Fibroblast of lung (primary cell): ENCODE measurements around the gene TF. TPM values are rescaled to one million over a fixed set of nuclear protein-coding genes. Genes with fewer than 3 reads are reported as not detected.

Experiments used
- DNase-seq, 2 donors: peaks; one replicate each; pipeline versions ENCODE4 v3.0.0 to v3.0.0-alpha.2; 2010; ENCODE audit warnings: low read depth in 2 of 2
- H2AFZ ChIP-seq: 2 replicates; pipeline ENCODE4 v1.5.1; 2012; ENCODE audit warnings: low read length, control low read depth, inconsistent platforms
- H3K27ac ChIP-seq: 2 replicates; pipeline ENCODE4 v1.5.1; 2011; ENCODE audit warnings: low read length, control low read depth; ENCODE audit not compliant: insufficient read depth
- H3K27me3 ChIP-seq: 2 replicates; pipeline ENCODE4 v1.5.1; 2011; ENCODE audit warnings: mild to moderate bottlenecking, low read length; ENCODE audit not compliant: control insufficient read depth, insufficient read depth
- H3K36me3 ChIP-seq: 2 replicates; pipeline ENCODE4 v1.5.1; 2011; ENCODE audit warnings: low read length; ENCODE audit not compliant: control insufficient read depth, insufficient read depth
- H3K4me1 ChIP-seq: 2 replicates; pipeline ENCODE4 v1.5.1; 2011; ENCODE audit warnings: low read length; ENCODE audit not compliant: control insufficient read depth, insufficient read depth; ENCODE audit errors: extremely low read depth
- H3K4me2 ChIP-seq: 2 replicates; pipeline ENCODE4 v1.5.1; 2011; ENCODE audit warnings: low read length, control low read depth; ENCODE audit not compliant: insufficient read depth; ENCODE audit errors: extremely low read depth
- H3K4me3 ChIP-seq, 4 experiments: fragments of 200-600 bp in 1 of 4; sonication (generic) in 1 of 4; replicated peaks in 1 of 4; 2 replicates each; pipeline ENCODE4 v1.5.1; 2011 to 2016; ENCODE audit warnings: low read length in 4 of 4, low read depth in 3 of 4, mild to moderate bottlenecking in 3 of 4, control low read depth in 2 of 4, inconsistent platforms in 1 of 4, mixed read lengths in 1 of 4; ENCODE audit not compliant: insufficient read depth in 1 of 4; ENCODE audit errors: control extremely low read depth in 1 of 4
- H3K79me2 ChIP-seq: 2 replicates; pipeline ENCODE4 v1.5.1; 2012; ENCODE audit warnings: mild to moderate bottlenecking, low read length, inconsistent platforms; ENCODE audit not compliant: control insufficient read depth, insufficient read depth
- H3K9ac ChIP-seq: 2 replicates; pipeline ENCODE4 v1.5.1; 2011; ENCODE audit warnings: mild to moderate bottlenecking, low read length, control low read depth; ENCODE audit not compliant: insufficient read depth
- H3K9me3 ChIP-seq: 2 replicates; pipeline ENCODE4 v1.5.1; 2012; ENCODE audit warnings: low read depth, low read length; ENCODE audit not compliant: control insufficient read depth, insufficient read depth
- H4K20me1 ChIP-seq: 2 replicates; pipeline ENCODE4 v1.5.1; 2011; ENCODE audit warnings: low read length; ENCODE audit not compliant: control insufficient read depth, insufficient read depth; ENCODE audit errors: extremely low read depth
- EZH2 ChIP-seq: IDR thresholded peaks from 2 replicates; pipeline ENCODE4 v1.5.1; 2012; ENCODE audit warnings: low read length, control low read depth, mild to moderate bottlenecking; ENCODE audit errors: missing control alignments
- polyA plus RNA-seq, 2 donors: library from polyadenylated mRNA; depleted of rRNA in 1 of 2; stranded (reverse) in 1 of 2; unstranded in 1 of 2; fragments of >200 nt; gene quantifications; 2 replicates each; pipeline ENCODE4 v1.2.1, GENCODE V29; 2011 to 2012; ENCODE audit warnings: missing spikeins in 1 of 2
- total RNA-seq: library from RNA; depleted of rRNA; stranded (reverse); fragments of >200 nt; gene quantifications from 2 replicates; pipeline ENCODE4 v1.2.1, GENCODE V29; 2014
- TF ChIP-seq, protein P1 (sequence below), 2 donors: IDR thresholded peaks in 1 of 2; conservative IDR thresholded peaks in 1 of 2; 1 replicate in 1 of 2; 2 replicates in 1 of 2; pipeline ENCODE4 v1.5.1; 2011 to 2012; ENCODE audit warnings: low read length in 2 of 2, control low read depth in 1 of 2, inconsistent platforms in 1 of 2, low read depth in 1 of 2, mild to moderate bottlenecking in 1 of 2

Gene TF
- total and polyA plus RNA-seq, 2 donors (not counting 1 experiment from before 2014, with no cell fraction given), result 0.05 to 0.33 TPM

- Histone ChIP-seq H3K9me3 (no peaks in the 10 kb centered on the region), H3K4me1 (peaks cover 2% of the 10 kb centered on the region), H3K4me2 (no peak overlapping the region), H3K9ac (no peak overlapping the region), H3K27ac (no peak overlapping the region), H3K27me3 (no peaks in the 10 kb centered on the region), H2AFZ (no peak overlapping the region), H3K36me3 (peaks cover 21% of the 10 kb centered on the region), H3K4me3 (no peak overlapping the region), H3K79me2 (no peaks in the 10 kb centered on the region), H4K20me1 (no peaks in the 10 kb centered on the region)
- DNase-seq, result peak; percentile 69 to 77
- TF ChIP-seq, protein P1, sequence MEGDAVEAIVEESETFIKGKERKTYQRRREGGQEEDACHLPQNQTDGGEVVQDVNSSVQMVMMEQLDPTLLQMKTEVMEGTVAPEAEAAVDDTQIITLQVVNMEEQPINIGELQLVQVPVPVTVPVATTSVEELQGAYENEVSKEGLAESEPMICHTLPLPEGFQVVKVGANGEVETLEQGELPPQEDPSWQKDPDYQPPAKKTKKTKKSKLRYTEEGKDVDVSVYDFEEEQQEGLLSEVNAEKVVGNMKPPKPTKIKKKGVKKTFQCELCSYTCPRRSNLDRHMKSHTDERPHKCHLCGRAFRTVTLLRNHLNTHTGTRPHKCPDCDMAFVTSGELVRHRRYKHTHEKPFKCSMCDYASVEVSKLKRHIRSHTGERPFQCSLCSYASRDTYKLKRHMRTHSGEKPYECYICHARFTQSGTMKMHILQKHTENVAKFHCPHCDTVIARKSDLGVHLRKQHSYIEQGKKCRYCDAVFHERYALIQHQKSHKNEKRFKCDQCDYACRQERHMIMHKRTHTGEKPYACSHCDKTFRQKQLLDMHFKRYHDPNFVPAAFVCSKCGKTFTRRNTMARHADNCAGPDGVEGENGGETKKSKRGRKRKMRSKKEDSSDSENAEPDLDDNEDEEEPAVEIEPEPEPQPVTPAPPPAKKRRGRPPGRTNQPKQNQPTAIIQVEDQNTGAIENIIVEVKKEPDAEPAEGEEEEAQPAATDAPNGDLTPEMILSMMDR (conservative IDR thresholded peaks at IDR 0.05 in 1 of 2, IDR thresholded peaks at IDR 0.05 in 1 of 2; ENCODE audit: low read depth in 1 of 2, low read length in 2 of 2), result peak in 1 of 2 donors; percentile 22
- no peak for TF ChIP-seq EZH2
Measured at GRCh38 chr3:133821767-133822638, 75.8 kb downstream of the TF start.

DNA sequence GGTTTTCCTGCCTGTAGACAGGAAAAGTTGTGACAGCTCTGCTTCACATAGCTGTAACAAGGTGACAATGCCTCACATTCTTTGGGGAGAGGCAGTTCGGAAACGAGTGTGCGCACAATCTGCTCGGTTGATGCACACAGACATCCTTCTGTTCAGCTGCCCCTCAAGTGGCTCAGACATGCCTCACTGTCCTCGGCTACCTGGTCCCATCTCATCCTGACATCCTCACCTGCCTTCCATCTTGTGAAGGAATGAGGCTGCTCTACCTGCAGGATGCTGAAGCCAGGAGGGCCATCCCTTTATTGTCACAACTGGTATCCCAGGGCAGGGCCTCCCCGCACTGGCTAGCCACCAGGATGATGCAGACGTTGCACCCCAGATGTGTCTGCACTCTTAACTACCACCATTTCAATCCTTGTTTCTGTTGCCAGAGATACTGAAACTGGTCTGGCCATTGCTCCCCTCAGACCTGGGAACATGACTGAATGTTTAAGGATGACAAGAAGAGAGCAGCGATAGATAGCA is 78.8 kb downstream of the TF start:
- no peak for TF ChIP-seq EZH2
- TF ChIP-seq, protein P1 (conservative IDR thresholded peaks at IDR 0.05 in 1 of 2, IDR thresholded peaks at IDR 0.05 in 1 of 2; ENCODE audit: low read depth in 1 of 2, low read length in 2 of 2), result no peak
- Histone ChIP-seq H3K4me2 (no peak overlapping the region), H3K79me2 (no peaks in the 10 kb centered on the region), H3K4me3 (no peak overlapping the region), H4K20me1 (no peaks in the 10 kb centered on the region), H3K4me1 (peaks cover 2% of the 10 kb centered on the region), H3K9me3 (no peaks in the 10 kb centered on the region), H2AFZ (no peak overlapping the region), H3K27ac (no peak overlapping the region), H3K27me3 (no peaks in the 10 kb centered on the region), H3K9ac (no peak overlapping the region), H3K36me3 (peaks cover 16% of the 10 kb centered on the region)
- DNase-seq, result no peak

- Histone ChIP-seq H3K4me2 (no peak overlapping the region), H3K27me3 (no peaks in the 10 kb centered on the region), H3K36me3 (peaks cover 8% of the 10 kb centered on the region), H3K4me3 (no peak overlapping the region), H3K9me3 (no peaks in the 10 kb centered on the region), H2AFZ (no peak overlapping the region), H3K27ac (no peak overlapping the region), H3K4me1 (peaks cover 2% of the 10 kb centered on the region), H3K79me2 (no peaks in the 10 kb centered on the region), H4K20me1 (no peaks in the 10 kb centered on the region), H3K9ac (no peak overlapping the region)
- no peak for TF ChIP-seq EZH2
- TF ChIP-seq, protein P1 (conservative IDR thresholded peaks at IDR 0.05 in 1 of 2, IDR thresholded peaks at IDR 0.05 in 1 of 2; ENCODE audit: low read depth in 1 of 2, low read length in 2 of 2), result no peak
- no peak for DNase-seq
Measured at GRCh38 chr3:133825969-133826727, 80.0 kb downstream of the TF start.
